Osteocyte (in vitro differentiated cells): ENCODE data around the gene C6orf89. TPM values are rescaled to one million over a fixed set of nuclear protein-coding genes. Genes with fewer than 3 reads are reported as not detected.
A peak's percentile ranks its signal among the peaks of the same experiment; 100 is the strongest.

ENCODE experiments used
- DNase-seq: peaks from one replicate; pipeline ENCODE4 v3.0.0; 2021; ENCODE audit warnings: mixed read lengths; ENCODE audit not compliant: unreplicated experiment; ENCODE audit errors: extremely low spot score
- H3K27ac Mint-ChIP-seq: one replicate; pipeline ENCODE4 v1.8.0; 2021; ENCODE audit warnings: mild to moderate bottlenecking, mixed read lengths; ENCODE audit not compliant: unreplicated experiment
- H3K27me3 Mint-ChIP-seq: one replicate; pipeline ENCODE4 v1.8.0; 2021; ENCODE audit warnings: mixed read lengths; ENCODE audit not compliant: unreplicated experiment
- H3K36me3 Mint-ChIP-seq: one replicate; pipeline ENCODE4 v1.8.0; 2021; ENCODE audit warnings: mixed read lengths; ENCODE audit not compliant: unreplicated experiment
- H3K4me1 Mint-ChIP-seq: one replicate; pipeline ENCODE4 v1.8.0; 2021; ENCODE audit warnings: mixed read lengths; ENCODE audit not compliant: unreplicated experiment
- H3K4me3 Mint-ChIP-seq: one replicate; pipeline ENCODE4 v1.8.0; 2021; ENCODE audit warnings: mild to moderate bottlenecking, moderate library complexity, mixed read lengths; ENCODE audit not compliant: unreplicated experiment
- H3K9me3 Mint-ChIP-seq: one replicate; pipeline ENCODE4 v1.8.0; 2021; ENCODE audit warnings: mixed read lengths; ENCODE audit not compliant: unreplicated experiment
- total RNA-seq: library from RNA; stranded (reverse); gene quantifications from 2 replicates; pipeline ENCODE4 v1.2.1, GENCODE V29; 2021
- TF ChIP-seq, protein P1 (sequence below): fragments of 200-600 bp; sonication (generic); IDR thresholded peaks from 2 replicates; pipeline ENCODE4 v1.5.0; 2021; ENCODE audit warnings: antibody characterized with exemption, mild to moderate bottlenecking, moderate library complexity

The C6orf89 gene
- total RNA-seq, 1 donor from 2014 or later = 71.2 TPM

DNA sequence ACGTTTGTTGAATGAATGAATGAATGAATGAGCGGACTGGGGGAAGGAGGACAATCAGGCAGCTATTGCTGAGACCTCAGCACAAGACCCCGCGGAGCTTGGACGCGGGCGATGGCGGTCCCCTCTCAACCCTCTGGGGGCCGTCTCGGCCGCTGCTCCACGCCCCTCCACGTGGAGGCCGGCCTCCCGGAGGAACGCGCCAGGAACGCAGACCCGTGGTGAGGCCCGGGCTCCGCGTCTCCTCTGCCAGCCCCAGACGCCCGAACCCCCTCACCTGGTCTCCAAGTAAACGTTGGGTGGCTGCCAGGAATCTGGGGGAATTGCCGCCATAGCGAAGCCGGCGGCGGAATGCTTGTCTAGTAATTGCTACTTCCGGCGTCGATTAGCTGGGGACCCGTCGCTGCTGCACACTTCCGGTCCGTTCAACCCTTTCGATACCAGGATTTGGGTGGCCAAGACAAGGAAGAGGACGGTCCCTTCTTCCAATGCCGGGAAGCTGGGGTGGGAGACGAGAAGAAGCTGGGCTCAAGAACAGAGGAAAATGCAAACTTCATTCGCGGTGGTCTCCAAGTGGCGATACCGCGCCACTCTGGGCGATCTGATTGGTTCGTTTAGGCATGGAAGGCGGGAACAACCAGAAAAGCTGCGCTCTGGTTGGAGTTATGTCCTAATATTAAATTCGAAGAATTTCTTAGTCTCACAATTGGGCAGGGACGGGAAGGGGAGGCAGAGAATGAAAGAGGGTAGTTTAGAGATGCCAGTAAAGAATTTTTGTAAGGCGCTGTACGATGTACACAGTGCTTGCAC is 11.1 kb upstream of the C6orf89 start, which contains the start of gene PPIL1:
Gene PPIL1 (minus strand): TSS at position 361 of the 807 bp plus-strand sequence. CDS start 31 bp downstream, at position 330.
- Mint-ChIP-seq H3K4me3 (peak within 1 kb of the TSS; percentile 89), H3K27me3 (peaks cover 6% of the 10 kb centered on the region), H3K4me1 (peaks cover 20% of the 10 kb centered on the region), H3K27ac (peak within 1 kb of the TSS; percentile 98), H3K9me3 (no peaks in the 10 kb centered on the region), H3K36me3 (peaks cover 4% of the 10 kb centered on the region)
- DNase-seq = peak; percentile 92
- TF ChIP-seq, protein P1, sequence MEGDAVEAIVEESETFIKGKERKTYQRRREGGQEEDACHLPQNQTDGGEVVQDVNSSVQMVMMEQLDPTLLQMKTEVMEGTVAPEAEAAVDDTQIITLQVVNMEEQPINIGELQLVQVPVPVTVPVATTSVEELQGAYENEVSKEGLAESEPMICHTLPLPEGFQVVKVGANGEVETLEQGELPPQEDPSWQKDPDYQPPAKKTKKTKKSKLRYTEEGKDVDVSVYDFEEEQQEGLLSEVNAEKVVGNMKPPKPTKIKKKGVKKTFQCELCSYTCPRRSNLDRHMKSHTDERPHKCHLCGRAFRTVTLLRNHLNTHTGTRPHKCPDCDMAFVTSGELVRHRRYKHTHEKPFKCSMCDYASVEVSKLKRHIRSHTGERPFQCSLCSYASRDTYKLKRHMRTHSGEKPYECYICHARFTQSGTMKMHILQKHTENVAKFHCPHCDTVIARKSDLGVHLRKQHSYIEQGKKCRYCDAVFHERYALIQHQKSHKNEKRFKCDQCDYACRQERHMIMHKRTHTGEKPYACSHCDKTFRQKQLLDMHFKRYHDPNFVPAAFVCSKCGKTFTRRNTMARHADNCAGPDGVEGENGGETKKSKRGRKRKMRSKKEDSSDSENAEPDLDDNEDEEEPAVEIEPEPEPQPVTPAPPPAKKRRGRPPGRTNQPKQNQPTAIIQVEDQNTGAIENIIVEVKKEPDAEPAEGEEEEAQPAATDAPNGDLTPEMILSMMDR = no peak

DNA sequence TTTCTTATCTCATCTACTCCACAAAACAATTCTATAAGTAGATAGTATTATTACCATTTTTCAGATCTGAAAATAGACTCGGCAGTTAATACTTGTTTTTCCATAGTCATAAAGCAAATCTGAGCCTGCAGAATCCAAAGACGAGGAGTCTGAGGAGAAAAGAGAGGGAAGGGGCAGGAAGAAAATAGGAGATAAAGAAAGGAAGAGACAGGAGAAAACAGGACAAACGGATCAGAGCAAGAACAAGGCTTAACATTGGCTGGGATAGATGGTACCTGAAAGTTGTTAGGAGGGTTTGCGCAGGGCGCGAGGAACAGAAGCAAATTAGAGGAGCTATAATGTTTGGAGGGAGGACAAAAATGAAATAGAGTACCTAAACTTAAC is 10.5 kb upstream of the C6orf89 start:
- DNase-seq = no peak
- no peaks in the 10 kb centered on the region for H3K9me3 Mint-ChIP-seq
- H3K4me3 Mint-ChIP-seq = peak overlapping the region; percentile 89
- TF ChIP-seq, protein P1 = no peak
- H3K27me3 Mint-ChIP-seq = peaks cover 6% of the 10 kb centered on the region
- peaks cover 20% of the 10 kb centered on the region for H3K4me1 Mint-ChIP-seq
- peak overlapping the region; percentile 98 for H3K27ac Mint-ChIP-seq
- peaks cover 4% of the 10 kb centered on the region for H3K36me3 Mint-ChIP-seq

- no peak for DNase-seq
- Mint-ChIP-seq H3K9me3 (no peaks in the 10 kb centered on the region), H3K27me3 (no peaks in the 10 kb centered on the region), H3K4me3 (no peak overlapping the region), H3K27ac (no peak overlapping the region), H3K36me3 (no peaks in the 10 kb centered on the region), H3K4me1 (peaks cover 28% of the 10 kb centered on the region)
- TF ChIP-seq, protein P1 = no peak
These were observed 1.1 kb upstream of the C6orf89 start for GRCh38 chr6:36884610-36885009.

DNA sequence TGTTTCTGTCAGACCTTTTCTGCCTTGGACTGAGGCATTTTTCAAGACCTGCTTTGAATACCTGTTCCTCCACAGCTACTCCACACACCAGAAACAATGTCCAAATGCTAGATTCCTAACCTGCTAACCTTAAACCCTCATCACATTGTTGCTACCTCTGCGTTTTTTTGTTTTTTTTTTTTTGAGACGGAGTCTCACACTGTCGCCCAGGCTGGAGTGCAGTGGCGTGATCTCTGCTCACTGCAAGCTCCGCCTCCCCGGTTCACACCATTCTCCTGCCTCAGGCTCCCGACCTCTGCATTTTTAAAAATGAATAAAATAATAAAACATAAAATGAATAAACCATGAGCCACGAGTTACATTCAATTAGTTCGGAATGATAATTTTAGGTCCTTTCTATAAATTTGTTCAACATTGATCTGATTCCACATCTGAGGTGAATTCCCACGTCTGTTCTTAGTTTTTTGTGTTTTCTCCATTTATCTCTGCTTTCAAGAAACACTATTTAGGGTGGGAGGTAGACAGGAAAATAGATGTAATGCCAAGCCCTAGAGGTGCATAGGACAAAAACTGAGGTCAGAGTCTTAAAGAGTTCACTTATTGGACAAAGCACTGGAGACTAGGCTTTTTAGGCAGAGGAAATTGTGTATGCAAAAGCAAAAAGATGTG is 1.3 kb downstream of the C6orf89 start:
- Mint-ChIP-seq H3K27ac (no peak overlapping the region), H3K27me3 (no peaks in the 10 kb centered on the region), H3K4me3 (peak overlapping the region; percentile 90), H3K4me1 (peaks cover 28% of the 10 kb centered on the region), H3K9me3 (no peaks in the 10 kb centered on the region), H3K36me3 (peaks cover 1% of the 10 kb centered on the region)
- DNase-seq = no peak
- TF ChIP-seq, protein P1 = no peak

GRCh38 chr6:36888115-36888643 is 2.4 kb downstream of the C6orf89 start:
- DNase-seq = no peak
- no peaks in the 10 kb centered on the region for H3K9me3 Mint-ChIP-seq
- H3K4me3 Mint-ChIP-seq = no peak overlapping the region
- H3K4me1 Mint-ChIP-seq = peaks cover 28% of the 10 kb centered on the region
- H3K27me3 Mint-ChIP-seq = no peaks in the 10 kb centered on the region
- TF ChIP-seq, protein P1 = no peak
- peaks cover 7% of the 10 kb centered on the region for H3K36me3 Mint-ChIP-seq
- no peak overlapping the region for H3K27ac Mint-ChIP-seq
